B cell (primary cell): Measurements from ENCODE around the gene MAP2K1. TPM values are rescaled to one million over a fixed set of nuclear protein-coding genes. Genes with fewer than 3 reads are reported as not detected.

ENCODE experiments used
- ATAC-seq: fragments of 200-7000 bp; cut with Tn5 transposase; one replicate; pipeline ENCODE4 v1.10.0; 2021; ENCODE audit warnings: low read depth, mild to moderate bottlenecking, moderate number of reproducible peaks, moderate library complexity
- CTCF ChIA-PET: fragments of 350-600 bp; sonication (Branson Sonifier 250); formaldehyde crosslinking; loops from one replicate; lab custom pipeline; 2021; ENCODE audit warnings: antibody characterized with exemption, inconsistent platforms; lab: Charles Lee
- POLR2A ChIA-PET: fragments of 350-600 bp; sonication (Branson Sonifier 250); formaldehyde crosslinking; loops from one replicate; lab custom pipeline; 2021; ENCODE audit warnings: antibody characterized with exemption; lab: Charles Lee
- DNase-seq: peaks from one replicate; pipeline ENCODE4 v3.0.0; 2013
- H2AFZ ChIP-seq: 2 replicates; pipeline ENCODE4 v1.6.1; 2012; ENCODE audit warnings: mild to moderate bottlenecking, low read depth, low read length; ENCODE audit not compliant: insufficient read depth, poor library complexity, severe bottlenecking
- H3K27ac ChIP-seq, 2 donors: 1 replicate in 1 of 2; 2 replicates in 1 of 2; pipeline ENCODE4 v1.5.1; 2012 to 2013; ENCODE audit warnings: low read length in 2 of 2, mild to moderate bottlenecking in 2 of 2, moderate library complexity in 1 of 2
- H3K27me3 ChIP-seq, 4 experiments: fragments of 200-600 bp in 1 of 4; sonication (generic) in 1 of 4; replicated peaks in 1 of 4; 1 replicate in 2 of 4; 2 replicates in 2 of 4; pipeline versions ENCODE4 v1.6.1 to v1.7.0; 2013 to 2016; ENCODE audit warnings: low read length in 3 of 4, mild to moderate bottlenecking in 2 of 4, mixed read lengths in 1 of 4, moderate library complexity in 1 of 4; ENCODE audit not compliant: insufficient read depth in 4 of 4, control insufficient read depth in 3 of 4; ENCODE audit errors: control extremely low read depth in 1 of 4
- H3K36me3 ChIP-seq, 2 experiments: replicated peaks in 1 of 2; 1 replicate in 1 of 2; 2 replicates in 1 of 2; pipeline versions ENCODE4 v1.6.1 to v1.7.1; 2013; ENCODE audit warnings: low read length in 1 of 2; ENCODE audit not compliant: insufficient read depth in 2 of 2, control insufficient read depth in 1 of 2; ENCODE audit errors: control extremely low read depth in 1 of 2, extremely low read depth in 1 of 2
- H3K4me1 ChIP-seq, 2 donors: fragments of 200-600 bp in 1 of 2; sonication (generic) in 1 of 2; 1 replicate in 1 of 2; 2 replicates in 1 of 2; pipeline versions ENCODE4 v1.5.1 to v1.6.1; 2013 to 2017; ENCODE audit warnings: low read length in 2 of 2; ENCODE audit not compliant: control insufficient read depth in 2 of 2, insufficient read depth in 2 of 2
- H3K4me2 ChIP-seq: replicated peaks from 2 replicates; pipeline ENCODE3; 2012; ENCODE audit warnings: mild to moderate bottlenecking, low read depth, low read length; ENCODE audit not compliant: poor library complexity, severe bottlenecking
- H3K4me3 ChIP-seq, 5 experiments: fragments of 200-600 bp in 1 of 5; sonication (generic) in 1 of 5; 1 replicate in 3 of 5; 2 replicates in 2 of 5; pipeline versions ENCODE4 v1.5.1 to v1.7.0; 2011 to 2016; ENCODE audit warnings: low read length in 4 of 5, mild to moderate bottlenecking in 4 of 5, low read depth in 2 of 5, control low read depth in 1 of 5, moderate library complexity in 1 of 5; ENCODE audit not compliant: insufficient read depth in 1 of 5; ENCODE audit errors: control extremely low read depth in 1 of 5, extremely low read depth in 1 of 5
- H3K79me2 ChIP-seq: fragments of 200-600 bp; sonication (generic); one replicate; pipeline ENCODE4 v1.6.0; 2016; ENCODE audit warnings: low read length; ENCODE audit not compliant: control insufficient read depth, insufficient read depth
- H3K9ac ChIP-seq: fragments of 200-600 bp; sonication (generic); 2 replicates; pipeline ENCODE4 v1.6.1; 2017; ENCODE audit warnings: mild to moderate bottlenecking, low read length, moderate library complexity
- H3K9me3 ChIP-seq, 3 donors: one replicate each; pipeline versions ENCODE4 v1.6.1 to v1.7.1; 2013; ENCODE audit warnings: low read length in 2 of 3; ENCODE audit not compliant: control insufficient read depth in 2 of 3, insufficient read depth in 1 of 3; ENCODE audit errors: control extremely low read depth in 1 of 3
- H4K20me1 ChIP-seq: 2 replicates; pipeline ENCODE4 v1.6.0; 2012; ENCODE audit warnings: mild to moderate bottlenecking, low read length; ENCODE audit not compliant: insufficient read depth, control insufficient read depth, poor library complexity, severe bottlenecking
- H3K27ac Mint-ChIP-seq: one replicate; pipeline ENCODE4 v1.8.0; 2021; ENCODE audit warnings: mixed read lengths
- H3K27me3 Mint-ChIP-seq: one replicate; pipeline ENCODE4 v1.8.0; 2021; ENCODE audit warnings: mixed read lengths
- H3K4me1 Mint-ChIP-seq: one replicate; pipeline ENCODE4 v1.8.0; 2021; ENCODE audit warnings: mixed read lengths
- H3K4me3 Mint-ChIP-seq: one replicate; pipeline ENCODE4 v1.8.0; 2021; ENCODE audit warnings: mixed read lengths
- H3K9me3 Mint-ChIP-seq: one replicate; pipeline ENCODE4 v1.8.0; 2022; ENCODE audit warnings: mixed read lengths; ENCODE audit not compliant: insufficient read depth
- EZH2 ChIP-seq: IDR thresholded peaks from 2 replicates; pipeline ENCODE4 v1.6.1; 2012; ENCODE audit warnings: borderline replicate concordance, low read depth, mild to moderate bottlenecking, moderate library complexity, low read length; ENCODE audit not compliant: insufficient read depth, poor library complexity, severe bottlenecking
- WGBS: methylation state at CpG from one replicate; pipeline ENCODE4 v1.1.5; 2013; ENCODE audit warnings: missing lambda C conversion rate; ENCODE audit not compliant: insufficient coverage; 5-methylcytosine and 5-hydroxymethylcytosine counted together
- intact Hi-C: fragments of 100-400 bp; cut with micrococcal nuclease; formaldehyde crosslinking; loops from one replicate; pipeline ENCODE4 v1.10.0; 2022
- polyA plus RNA-seq: library from polyadenylated mRNA; depleted of rRNA; stranded (reverse); fragments of >200 nt; gene quantifications from 2 replicates; pipeline ENCODE4 v1.2.3, GENCODE V29; 2012
- total RNA-seq, 2 donors: library from RNA; stranded (reverse); fragments of 120-200 nt in 1 of 2; gene quantifications; 1 replicate in 1 of 2; 2 replicates in 1 of 2; pipeline versions ENCODE4 v1.2.3 to v1.2.4, GENCODE V29; 2013 to 2022
- TF ChIP-seq, protein P1 (sequence below): fragments of 200-600 bp; IDR thresholded peaks from one replicate; pipeline ENCODE4 v1.8.0; 2022; ENCODE audit warnings: antibody characterized with exemption, mild to moderate bottlenecking

The MAP2K1 gene
- total and polyA plus RNA-seq, 2 donors (not counting 1 experiment from before 2014, with no cell fraction given), result 21.6 to 52.3 TPM

- no peak overlapping the region for H3K9ac ChIP-seq
- H3K27me3 ChIP-seq, result no peaks in the 10 kb centered on the region
- H3K9me3 Mint-ChIP-seq, result no peaks in the 10 kb centered on the region
- H3K36me3 ChIP-seq, result peaks cover 4 to 7% of the 10 kb centered on the region in 2 experiments
- no peaks in the 10 kb centered on the region for H3K4me1 ChIP-seq
- ATAC-seq (no peak), DNase-seq (no peak)
- WGBS, result 92% methylated on average over 3 of the region's 4 CpGs
- H4K20me1 ChIP-seq, result no peaks in the 10 kb centered on the region
- H3K79me2 ChIP-seq, result no peaks in the 10 kb centered on the region
- H3K27me3 Mint-ChIP-seq, result no peaks in the 10 kb centered on the region
- ChIA-PET CTCF (no interaction called here), POLR2A (no interaction called here)
- no peak overlapping the region for H3K4me3 ChIP-seq
- no peaks in the 10 kb centered on the region for H3K9me3 ChIP-seq
- no peak overlapping the region for H3K27ac Mint-ChIP-seq
- no peak overlapping the region for H3K4me3 Mint-ChIP-seq
- intact Hi-C loops, result loop anchor here (10.0 kb wide), 1 partner anchor 48 kb away; no protein-coding TSS in a partner anchor
- no peak overlapping the region for H3K4me2 ChIP-seq
- peaks cover 9% of the 10 kb centered on the region for H3K4me1 Mint-ChIP-seq
- TF ChIP-seq EZH2, result no peak
- TF ChIP-seq, protein P1, sequence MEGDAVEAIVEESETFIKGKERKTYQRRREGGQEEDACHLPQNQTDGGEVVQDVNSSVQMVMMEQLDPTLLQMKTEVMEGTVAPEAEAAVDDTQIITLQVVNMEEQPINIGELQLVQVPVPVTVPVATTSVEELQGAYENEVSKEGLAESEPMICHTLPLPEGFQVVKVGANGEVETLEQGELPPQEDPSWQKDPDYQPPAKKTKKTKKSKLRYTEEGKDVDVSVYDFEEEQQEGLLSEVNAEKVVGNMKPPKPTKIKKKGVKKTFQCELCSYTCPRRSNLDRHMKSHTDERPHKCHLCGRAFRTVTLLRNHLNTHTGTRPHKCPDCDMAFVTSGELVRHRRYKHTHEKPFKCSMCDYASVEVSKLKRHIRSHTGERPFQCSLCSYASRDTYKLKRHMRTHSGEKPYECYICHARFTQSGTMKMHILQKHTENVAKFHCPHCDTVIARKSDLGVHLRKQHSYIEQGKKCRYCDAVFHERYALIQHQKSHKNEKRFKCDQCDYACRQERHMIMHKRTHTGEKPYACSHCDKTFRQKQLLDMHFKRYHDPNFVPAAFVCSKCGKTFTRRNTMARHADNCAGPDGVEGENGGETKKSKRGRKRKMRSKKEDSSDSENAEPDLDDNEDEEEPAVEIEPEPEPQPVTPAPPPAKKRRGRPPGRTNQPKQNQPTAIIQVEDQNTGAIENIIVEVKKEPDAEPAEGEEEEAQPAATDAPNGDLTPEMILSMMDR, result no peak
- H3K27ac ChIP-seq, result no peak overlapping the region
- no peak overlapping the region for H2AFZ ChIP-seq
These were observed 65.7 kb downstream of the MAP2K1 start for GRCh38 chr15:66452420-66452819.

DNA sequence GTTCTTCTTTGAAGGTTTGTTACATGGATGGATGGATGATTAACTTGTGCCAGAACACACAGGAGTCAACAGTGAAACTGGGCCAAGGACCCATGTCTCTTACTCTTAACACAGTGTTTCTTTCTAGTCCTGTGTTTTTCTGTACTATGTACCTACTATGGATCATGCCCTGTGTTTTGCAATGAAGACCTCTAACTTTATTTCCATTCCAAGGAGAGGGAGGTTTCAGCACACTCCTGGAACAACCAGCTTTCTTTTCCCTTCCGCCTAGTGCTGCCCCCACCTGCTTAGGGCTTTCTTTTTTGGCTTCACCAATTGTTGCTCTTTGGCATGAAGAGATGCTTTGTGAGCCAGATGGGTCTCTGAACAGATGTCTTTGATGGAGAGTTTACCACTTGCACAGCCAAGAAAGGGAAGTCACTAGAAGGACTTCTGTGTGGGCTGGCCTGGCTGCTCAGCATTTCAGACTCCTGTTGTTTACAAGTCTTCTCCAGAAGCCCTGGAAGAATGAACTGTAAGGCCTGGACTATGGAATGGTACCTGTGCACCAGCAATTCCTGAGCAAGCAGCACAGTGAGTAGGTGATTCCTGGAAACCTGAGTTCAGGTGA, 66.4 kb downstream of the MAP2K1 start:
- no CpG with 5 or more reads among the region's 1 CpG for WGBS
- no peak overlapping the region for H3K27ac Mint-ChIP-seq

More for the DNA sequence above, 66.4 kb downstream of the MAP2K1 start:
- Histone ChIP-seq H3K27ac (no peak overlapping the region), H3K4me2 (no peak overlapping the region), H4K20me1 (no peaks in the 10 kb centered on the region), H3K36me3 (peaks cover 4 to 7% of the 10 kb centered on the region in 2 experiments), H3K27me3 (no peaks in the 10 kb centered on the region), H3K79me2 (no peaks in the 10 kb centered on the region), H3K4me3 (no peak overlapping the region), H2AFZ (no peak overlapping the region), H3K4me1 (no peaks in the 10 kb centered on the region), H3K9ac (no peak overlapping the region), H3K9me3 (no peaks in the 10 kb centered on the region)
- CTCF ChIA-PET, result no interaction called here
- Mint-ChIP-seq H3K27me3 (no peaks in the 10 kb centered on the region), H3K4me1 (peaks cover 11% of the 10 kb centered on the region), H3K9me3 (no peaks in the 10 kb centered on the region), H3K4me3 (no peak overlapping the region)
- TF ChIP-seq EZH2, result no peak
- TF ChIP-seq, protein P1, result no peak
- ATAC-seq (no peak), DNase-seq (no peak)
- intact Hi-C loops, result loop anchor here (10.0 kb wide), 1 partner anchor 48 kb away; no protein-coding TSS in a partner anchor
- POLR2A ChIA-PET, result no interaction called here
